ENCODE measurements around the gene AFAP1. TPM values are rescaled to one million over a fixed set of nuclear protein-coding genes. Genes with fewer than 3 reads are reported as not detected.

Gene AFAP1
- total and polyA plus RNA-seq, 2 of the 8 experiments (the other 6 are each of a cell fraction or from before 2014, with no cell fraction given), result 3.6 to 18.2 TPM

DNA sequence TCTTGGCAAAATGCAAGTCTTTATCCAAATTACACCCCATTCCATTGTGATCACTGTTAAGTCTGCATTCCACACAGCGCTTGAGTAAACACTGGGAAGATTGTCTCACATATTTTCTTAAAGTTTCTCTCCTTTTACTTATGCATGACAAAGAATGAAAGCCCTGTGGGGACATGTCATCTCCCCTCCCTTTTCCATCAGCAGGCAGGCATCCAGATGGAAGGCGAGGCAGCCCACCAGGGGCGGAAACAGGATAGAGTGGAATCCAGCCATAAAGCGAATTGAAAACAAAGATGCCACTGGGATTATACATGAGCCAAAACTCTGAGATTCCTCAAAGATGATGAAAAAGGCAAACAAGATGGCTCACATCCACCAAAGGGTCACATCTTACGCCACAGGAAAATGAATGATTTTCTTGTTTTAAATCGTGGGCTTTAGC, 78.2 kb downstream of the AFAP1 start:
- H3K4me3 ChIP-seq (ENCODE audit: extremely low read depth in 1 of 4, insufficient read depth in 2 of 4, low read depth in 3 of 4, low read length in 4 of 4), result peak overlapping the region in 1 of 4 experiments; percentile 17; a peak in 1 of 8 replicates
- 28% methylated on average over 6 of the region's 6 CpGs; no CpG with 5 or more reads in 1 of the 2 experiments for WGBS, 2 experiments (ENCODE audit: extremely low coverage in 1 of 2, insufficient coverage in 1 of 2, insufficient read length in 1 of 2, insufficient replicate concordance in 2 of 2, low coverage in 1 of 2, low lambda C conversion rate in 2 of 2, missing lambda C conversion rate in 1 of 2)
- H2BK5ac ChIP-seq (ENCODE audit: low read depth, low read length), result peak overlapping the region; percentile 99; the same call in 1 of the 2 replicates
- peak overlapping the region; percentile 39 to 40; a peak in 3 of 4 replicates for H3K4me2 ChIP-seq (ENCODE audit: insufficient read depth in 1 of 2, low read depth in 2 of 2, low read length in 2 of 2)
- H2BK20ac ChIP-seq (ENCODE audit: low read length), result 0 out of 2 replicates have a peak overlapping the region, but pooled peaks have one; percentile 16
- 0 out of 4 replicates have a peak, but pooled peaks cover 0 to 2% of the 10 kb centered on the region in 2 experiments for H3K79me2 ChIP-seq (ENCODE audit: control insufficient read depth in 1 of 2, insufficient read depth in 2 of 2, low read length in 2 of 2)
- no peak overlapping the region for H2AFZ ChIP-seq (ENCODE audit: low read length)
- peak overlapping the region; percentile 69; the same call in 1 of the 2 replicates for H2AK5ac ChIP-seq (ENCODE audit: low read depth, low read length)
- H4K5ac ChIP-seq (ENCODE audit: insufficient read length, low read depth, low read length), result no peak overlapping the region
- H3K14ac ChIP-seq (ENCODE audit: insufficient read length), result no peak overlapping the region
- peak in 1 of 2 experiments; percentile 61 for DNase-seq (ENCODE audit: low read depth in 1 of 2, low spot score in 2 of 2)
- H4K20me1 ChIP-seq (replicated peaks in 1 of 2; ENCODE audit: control insufficient read depth in 1 of 2, insufficient read depth in 2 of 2, low read length in 2 of 2), result no peaks in the 10 kb centered on the region
- CTCF ChIA-PET (ENCODE audit: partially characterized antibody), result interaction anchor here (0.9 to 1.4 kb wide), 3 partner anchors 15 to 19 kb away, joined by 3 read pairs; no protein-coding TSS in a partner anchor
- no peaks in the 10 kb centered on the region for H3K27me3 ChIP-seq (replicated peaks in 1 of 4; ENCODE audit: control insufficient read depth in 3 of 4, extremely low read depth in 1 of 4, insufficient read depth in 3 of 4, low read length in 3 of 4)
- H3K23me2 ChIP-seq (ENCODE audit: low read depth, low read length), result peaks cover 4% of the 10 kb centered on the region; the same call in 1 of the 2 replicates
- H4K8ac ChIP-seq (ENCODE audit: extremely low read depth, insufficient read depth, low read length), result no peak overlapping the region
- H3K9ac ChIP-seq (replicated peaks in 1 of 4; ENCODE audit: extremely low read depth in 1 of 4, low read depth in 3 of 4, low read length in 3 of 4), result no peak overlapping the region
- no peaks in the 10 kb centered on the region for H3K36me3 ChIP-seq (ENCODE audit: control insufficient read depth in 2 of 4, insufficient read depth in 4 of 4, low read length in 3 of 4)
- POLR2A ChIA-PET (ENCODE audit: partially characterized antibody), result interaction anchor here (0.7 to 1.3 kb wide), 2 partner anchors 11 to 76 kb away, joined by 3 read pairs; no protein-coding TSS in a partner anchor
- H3K23ac ChIP-seq (ENCODE audit: insufficient read length), result no peak overlapping the region
- peak overlapping the region; percentile 100; the same call in 1 of the 2 replicates for H2BK12ac ChIP-seq (ENCODE audit: low read depth, low read length)
- H3K9me3 ChIP-seq (ENCODE audit: insufficient read depth in 2 of 2, low read depth in 1 of 2, low read length in 1 of 2), result no peaks in the 10 kb centered on the region
- H3K79me1 ChIP-seq (ENCODE audit: low read depth, low read length), result peaks cover 7% of the 10 kb centered on the region
- peak overlapping the region; percentile 52; the same call in 1 of the 2 replicates for H3K18ac ChIP-seq (ENCODE audit: extremely low read depth, low read length)
- H3K4me1 ChIP-seq (replicated peaks in 1 of 4; ENCODE audit: control insufficient read depth in 3 of 4, insufficient read depth in 4 of 4, low read length in 3 of 4), result peaks cover 5 to 15% (median 9%) of the 10 kb centered on the region in 4 experiments
- FAIRE-seq, result no peak
- no peak overlapping the region for H2BK15ac ChIP-seq (ENCODE audit: low read length)
- H3K4ac ChIP-seq (replicated peaks; ENCODE audit: insufficient read length, low read depth, low read length), result peak overlapping the region; percentile 46
- peak overlapping the region; percentile 69 for H3K27ac ChIP-seq (ENCODE audit: low read depth, low read length)
- peak overlapping the region; percentile 16 for H2BK120ac ChIP-seq (replicated peaks; ENCODE audit: low read depth, low read length)
- H3K56ac ChIP-seq (replicated peaks; ENCODE audit: insufficient read length, low read depth, low read length), result no peak overlapping the region
- H4K91ac ChIP-seq (replicated peaks; ENCODE audit: insufficient read length, low read length), result peak overlapping the region; percentile 84
- TF ChIP-seq EP300 (IDR thresholded peaks at IDR 0.05; ENCODE audit: borderline replicate concordance in 1 of 2, low read depth in 2 of 2, low read length in 2 of 2) (peak in 1 of 2 experiments; percentile 57; a peak in 1 of 3 replicates), CHD2 (IDR thresholded peaks at IDR 0.05; ENCODE audit: low read length) (no peak), TEAD4 (IDR thresholded peaks at IDR 0.05; ENCODE audit: low read depth, low read length) (peak; percentile 79), NANOG (IDR thresholded peaks at IDR 0.05; ENCODE audit: insufficient read depth, low read depth, low read length, poor library complexity, severe bottlenecking) (no peak), HDAC2 (IDR thresholded peaks at IDR 0.05; ENCODE audit: borderline replicate concordance in 1 of 2, low read depth in 2 of 2, low read length in 2 of 2) (peak in 1 of 2 experiments; percentile 21; a peak in 1 of 4 replicates), SP4 (IDR thresholded peaks at IDR 0.05; ENCODE audit: low read length) (no peak), TCF12 (IDR thresholded peaks at IDR 0.05; ENCODE audit: low read depth, low read length) (0 out of 2 replicates have a peak, but pooled peaks have one; percentile 55), POU5F1 (IDR thresholded peaks at IDR 0.05; ENCODE audit: low read depth, low read length) (peak; percentile 92), YY1 (IDR thresholded peaks at IDR 0.05; ENCODE audit: low read depth, low read length) (no peak), SP1 (IDR thresholded peaks at IDR 0.05; ENCODE audit: low read depth, low read length) (peak; percentile 65; the same call in 1 of the 2 replicates)

Measured in H1 (cell line).